HG02973 (cell line): ENCODE results near the gene GPR25.
A peak's percentile ranks its signal among the peaks of the same experiment; 100 is the strongest.

Source experiments
- ATAC-seq: cut with Tn5 transposase; IDR thresholded peaks from one replicate; pipeline ENCODE4 v1.9.1; 2021; ENCODE audit warnings: moderate library complexity; ENCODE audit not compliant: unreplicated experiment

Gene GPR25

DNA sequence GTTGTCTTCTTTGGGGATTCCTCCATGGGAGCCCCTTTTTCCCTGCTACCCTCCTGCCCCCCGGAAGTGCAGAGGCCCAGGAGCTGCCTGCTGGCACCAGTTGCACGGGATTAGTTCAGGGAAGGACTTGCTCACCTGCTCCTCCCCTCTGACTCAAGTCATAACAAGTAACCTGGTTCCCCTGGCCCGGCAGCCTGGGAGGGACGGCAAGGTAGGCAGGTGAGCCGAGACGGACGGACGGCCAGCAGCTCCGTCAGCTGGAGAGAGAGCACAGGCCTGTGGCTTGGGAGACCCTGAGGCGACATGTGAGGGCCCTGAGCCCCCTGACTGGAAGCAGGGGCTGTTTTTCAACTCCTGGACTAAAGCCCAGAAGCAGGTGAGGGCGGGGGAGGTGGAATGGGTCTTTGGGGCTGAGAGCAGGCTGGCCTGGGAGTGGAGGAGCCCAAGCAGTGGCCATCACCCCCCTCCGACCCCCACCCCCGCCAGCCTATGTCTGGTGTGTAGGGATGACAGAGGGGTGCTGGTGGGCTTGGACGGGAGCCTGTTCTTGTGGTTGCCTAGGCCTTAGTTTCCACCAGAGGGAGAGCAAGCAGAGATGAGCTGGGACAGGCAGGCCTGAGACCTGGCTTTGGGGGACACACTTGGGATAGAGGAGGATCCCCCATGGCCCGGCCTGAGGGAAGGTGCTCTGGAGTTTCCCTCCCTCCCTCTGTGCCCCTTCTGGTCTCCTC is 22.1 kb downstream of the GPR25 start, which contains the start of gene INAVA:
Gene INAVA (plus strand): TSS at position 189 of the 731 bp plus-strand sequence. CDS start 3,501 bp downstream, outside the sequence.
- ATAC-seq: no peak

DNA sequence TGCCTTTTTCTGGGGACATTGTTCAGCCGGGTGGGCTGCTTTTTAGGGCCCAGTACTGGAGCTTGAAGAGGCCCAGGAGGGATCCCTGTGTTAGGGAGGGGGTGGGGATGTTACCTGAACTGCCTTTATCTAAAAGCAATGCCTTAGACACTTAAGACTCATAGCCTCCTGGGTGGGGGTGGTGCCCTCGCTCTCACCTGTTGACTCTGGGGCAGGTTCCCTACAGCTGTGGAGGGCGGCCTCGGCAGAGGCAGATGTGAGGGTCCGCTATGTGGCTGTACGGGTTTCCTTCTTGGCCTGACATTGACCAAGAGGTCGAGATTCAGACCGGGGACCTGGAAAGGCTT is 22.6 kb downstream of the GPR25 start:
- no peak for ATAC-seq

DNA sequence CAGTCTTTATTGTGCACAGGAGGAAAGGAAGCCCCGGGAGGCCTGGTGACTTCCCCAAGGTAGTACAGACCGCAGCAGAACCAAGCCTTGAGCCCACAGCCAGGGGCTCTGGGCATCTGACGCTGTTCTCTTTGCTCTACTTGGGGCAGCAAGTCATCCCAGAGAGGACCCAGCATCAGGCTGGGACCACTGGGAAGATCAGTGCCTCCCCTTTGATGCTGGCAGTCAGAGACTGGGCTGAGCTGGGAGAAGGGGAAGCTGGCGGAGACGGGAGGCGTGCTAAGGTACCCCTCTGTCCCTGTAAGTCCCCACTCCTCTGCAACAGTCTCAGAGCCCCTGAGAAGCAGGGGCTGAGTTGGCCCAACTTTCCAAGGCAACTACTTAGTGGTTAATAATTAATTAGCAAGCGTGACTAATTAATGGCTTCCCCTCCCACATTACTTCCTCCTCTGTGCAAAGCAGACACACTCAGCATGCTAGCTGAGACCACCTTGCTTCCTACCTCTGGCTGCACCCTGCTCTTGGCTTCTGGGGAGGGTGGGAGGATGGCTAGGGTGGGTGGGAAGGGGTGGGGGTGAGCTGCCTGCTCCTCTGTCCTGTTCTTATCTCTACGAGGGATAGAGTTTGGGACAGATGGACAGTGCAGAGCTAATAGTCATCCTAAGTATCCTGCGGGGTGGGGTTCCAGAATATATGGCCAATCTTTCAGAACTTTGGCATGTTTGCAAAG is 23.2 kb downstream of the GPR25 start:
- ATAC-seq: peak; percentile 34

DNA sequence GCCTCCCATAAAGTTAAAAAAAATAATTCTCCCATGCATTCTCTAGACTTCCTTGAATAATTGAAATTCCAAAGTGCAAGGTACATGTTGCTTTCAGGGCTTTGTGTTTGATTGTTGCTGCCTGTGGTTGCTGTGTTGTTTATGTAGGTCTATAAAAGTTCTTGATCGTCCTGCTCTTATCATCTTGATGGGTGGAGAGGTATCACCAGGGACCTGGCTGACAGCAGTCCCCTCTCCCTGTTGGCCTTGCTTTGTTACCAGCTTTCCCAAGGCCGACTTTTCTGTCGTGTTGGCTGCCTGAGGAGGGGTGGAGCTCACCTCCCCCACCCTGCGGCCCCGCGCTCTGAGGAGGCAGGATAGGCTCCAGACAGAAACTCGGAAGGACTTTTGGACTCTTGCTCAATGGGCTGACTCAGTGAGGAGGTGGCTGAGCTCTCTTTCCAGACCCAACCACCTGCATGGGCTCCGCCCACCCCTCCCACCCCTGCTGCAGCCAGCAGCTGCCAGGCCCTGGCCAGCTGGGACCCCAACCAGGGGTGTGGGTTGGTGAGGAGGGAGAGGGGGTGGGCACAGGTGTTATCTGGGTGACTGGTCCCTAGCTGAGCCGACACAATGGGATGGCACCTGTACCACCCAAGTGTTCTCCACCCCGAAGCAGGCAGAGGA is 23.9 kb downstream of the GPR25 start:
- ATAC-seq: no peak

DNA sequence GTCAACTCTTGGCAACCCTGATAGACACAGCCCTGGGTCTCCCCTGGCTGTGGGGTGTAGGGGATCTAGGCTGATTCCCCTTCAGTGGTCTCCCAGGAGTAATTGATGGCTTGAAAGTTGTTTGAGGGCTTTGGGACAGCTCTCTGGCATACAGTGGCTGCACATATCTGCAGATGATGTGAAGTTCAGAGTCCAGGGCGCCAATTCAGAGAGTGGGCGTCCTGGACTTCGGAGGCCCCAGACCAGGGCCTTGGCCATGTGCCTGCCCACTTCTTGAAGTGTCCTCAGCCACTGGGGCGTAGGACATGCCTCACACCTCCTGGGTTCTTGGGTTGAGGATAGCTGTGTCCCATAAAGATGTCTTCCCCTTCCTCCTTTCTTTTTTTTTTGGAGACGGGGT is 24.5 kb downstream of the GPR25 start:
- no peak for ATAC-seq

DNA sequence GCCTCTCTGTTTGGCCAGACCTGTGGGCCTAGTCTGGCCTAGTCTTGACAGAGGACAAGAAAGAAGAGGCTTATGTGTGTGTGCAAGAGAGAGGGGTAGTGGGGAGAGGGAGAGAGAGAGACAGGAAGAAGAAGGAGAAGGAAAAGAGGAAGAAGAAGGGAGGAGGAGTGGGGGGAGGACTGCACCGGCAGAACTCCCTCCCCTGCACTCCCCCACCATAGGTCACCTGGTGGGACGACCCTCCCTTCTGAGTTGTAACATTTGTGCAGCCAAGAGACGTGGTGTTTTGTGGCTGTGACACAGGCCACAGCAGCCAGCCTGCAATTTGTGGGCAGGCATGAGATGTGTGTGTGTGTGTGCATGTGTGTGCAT is 26.2 kb downstream of the GPR25 start:
- no peak for ATAC-seq

DNA sequence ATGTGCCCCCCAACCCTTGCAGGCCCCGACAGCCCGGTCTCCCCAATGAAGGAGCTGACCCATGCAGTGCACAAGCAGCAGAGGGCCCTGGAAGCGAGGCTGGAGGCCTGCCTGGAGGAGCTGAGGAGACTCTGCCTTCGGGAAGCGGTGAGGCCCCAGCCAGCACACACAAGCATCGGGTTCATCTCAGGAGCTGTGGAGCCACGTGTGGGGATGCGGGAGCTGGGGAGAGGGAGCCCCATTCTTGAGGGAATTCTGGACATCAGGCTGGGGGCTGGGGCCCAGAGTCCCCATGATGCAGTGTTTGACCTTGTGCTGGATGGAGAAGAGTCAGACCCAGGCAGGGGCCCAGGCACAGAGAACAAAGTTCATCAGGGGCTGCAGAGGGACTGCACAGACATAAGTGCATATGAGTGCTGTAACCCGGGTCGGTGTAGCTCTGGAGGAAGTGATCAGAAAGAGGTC is 26.7 kb downstream of the GPR25 start:
- no peak for ATAC-seq

DNA sequence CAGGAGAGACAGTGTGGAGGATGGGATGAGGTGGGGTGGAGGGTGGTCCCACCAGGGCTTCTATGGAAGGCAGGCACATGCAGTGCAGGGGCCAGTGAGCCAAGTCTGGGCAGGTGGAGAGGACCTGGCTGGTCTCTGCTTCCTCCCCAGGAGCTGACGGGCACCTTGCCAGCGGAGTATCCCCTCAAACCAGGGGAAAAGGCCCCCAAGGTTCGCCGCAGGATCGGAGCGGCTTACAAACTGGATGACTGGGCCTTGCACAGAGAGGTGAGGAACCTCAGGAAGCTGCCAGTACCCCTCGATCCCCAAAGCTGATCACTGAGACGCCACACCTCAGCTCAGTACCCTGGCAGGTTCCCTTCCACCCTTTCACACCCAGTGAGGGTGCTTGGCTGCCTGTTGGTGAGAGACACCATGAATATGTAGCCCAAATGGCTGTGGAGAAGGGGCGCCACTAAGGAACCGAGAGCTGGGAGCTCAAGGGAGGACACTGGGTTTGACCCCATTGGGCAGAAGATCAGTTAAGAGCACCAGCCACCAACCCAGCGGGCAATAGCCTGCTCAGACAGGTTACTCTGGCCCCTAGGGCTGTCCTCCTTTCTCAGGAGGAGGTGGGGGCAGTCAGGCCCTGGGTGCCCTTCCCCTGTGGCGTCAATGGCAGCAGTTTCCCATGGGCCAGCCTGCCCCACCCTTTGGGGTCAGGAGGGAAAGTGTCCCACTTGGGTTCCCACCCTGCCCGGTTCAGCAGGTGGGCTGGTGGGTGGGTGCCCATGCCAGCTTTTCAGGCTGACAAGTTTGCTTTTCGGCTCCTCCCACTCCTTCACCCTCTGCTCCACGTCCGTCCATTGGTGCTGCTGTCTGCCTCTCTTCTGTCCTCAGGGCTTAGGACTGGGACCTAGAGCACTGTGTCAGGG is 27.4 kb downstream of the GPR25 start:
- ATAC-seq: no peak

DNA sequence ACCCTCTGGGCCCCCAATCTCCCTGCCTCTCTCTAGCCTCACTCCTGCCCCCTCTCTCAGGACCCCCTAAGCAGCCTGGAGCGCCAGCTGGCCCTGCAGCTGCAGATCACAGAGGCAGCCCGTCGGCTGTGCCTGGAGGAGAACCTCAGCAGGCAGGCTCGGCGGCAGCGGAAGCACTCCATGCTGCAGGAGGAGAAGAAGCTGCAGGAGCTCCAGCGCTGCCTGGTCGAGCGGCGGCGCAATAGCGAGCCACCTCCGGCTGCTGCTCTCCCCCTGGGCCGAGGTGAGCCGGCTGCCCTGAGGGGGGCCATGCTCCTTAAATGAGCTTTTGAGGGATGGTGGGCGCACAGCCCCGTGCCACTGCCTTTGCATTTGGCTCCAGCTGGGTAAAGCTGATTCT is 28.1 kb downstream of the GPR25 start:
- ATAC-seq: no peak

DNA sequence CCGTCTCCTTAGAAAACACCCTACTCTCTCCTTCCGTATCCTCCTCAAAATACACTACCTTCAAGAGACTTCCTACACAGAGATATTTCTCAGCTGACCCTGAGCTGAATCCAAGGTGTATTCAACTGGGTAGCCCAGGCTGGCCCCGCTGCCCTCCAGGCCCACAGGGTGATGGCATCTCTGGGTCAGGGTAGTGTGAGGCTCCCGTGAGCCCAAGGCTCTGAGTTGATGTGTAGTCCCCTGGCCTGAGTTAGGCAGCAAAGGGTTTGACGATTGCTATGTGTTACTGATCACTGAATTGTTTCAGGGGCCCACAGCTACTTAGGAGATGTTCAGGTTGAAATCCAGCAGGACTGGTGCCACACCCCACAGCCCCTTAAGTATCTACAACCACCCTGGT is 28.6 kb downstream of the GPR25 start:
- ATAC-seq: no peak

DNA sequence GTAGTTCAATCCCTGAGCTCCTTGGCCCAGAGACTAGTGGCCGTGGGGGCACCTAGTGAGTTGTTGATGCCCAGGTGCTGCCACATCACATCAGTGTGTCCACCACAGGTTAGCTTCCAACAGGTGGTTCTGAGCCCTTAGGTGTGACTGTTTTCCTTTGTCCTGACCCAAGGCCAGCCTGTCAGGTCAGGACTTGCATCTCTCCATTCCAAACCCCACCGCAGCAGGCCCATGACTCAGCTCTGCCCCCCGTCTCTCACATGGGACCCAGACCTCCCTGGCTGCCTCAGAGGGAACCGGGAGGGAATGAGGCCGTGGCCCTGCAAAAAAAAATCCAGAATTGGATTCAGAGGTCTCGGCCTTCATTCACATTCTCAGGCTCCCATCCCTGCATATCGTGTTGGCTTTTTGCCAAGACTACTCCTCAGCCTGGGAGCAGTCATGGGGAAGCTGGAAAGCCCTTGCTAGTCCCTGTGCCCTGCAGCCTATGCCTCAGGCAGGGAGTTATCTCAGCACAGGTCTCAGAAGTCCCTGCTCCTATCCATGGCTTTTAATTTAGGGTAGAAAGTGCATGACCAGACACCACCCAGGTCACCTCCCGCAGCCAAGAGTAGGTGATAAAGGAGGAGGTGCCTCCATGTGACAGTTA is 29.1 kb downstream of the GPR25 start:
- ATAC-seq: no peak

DNA sequence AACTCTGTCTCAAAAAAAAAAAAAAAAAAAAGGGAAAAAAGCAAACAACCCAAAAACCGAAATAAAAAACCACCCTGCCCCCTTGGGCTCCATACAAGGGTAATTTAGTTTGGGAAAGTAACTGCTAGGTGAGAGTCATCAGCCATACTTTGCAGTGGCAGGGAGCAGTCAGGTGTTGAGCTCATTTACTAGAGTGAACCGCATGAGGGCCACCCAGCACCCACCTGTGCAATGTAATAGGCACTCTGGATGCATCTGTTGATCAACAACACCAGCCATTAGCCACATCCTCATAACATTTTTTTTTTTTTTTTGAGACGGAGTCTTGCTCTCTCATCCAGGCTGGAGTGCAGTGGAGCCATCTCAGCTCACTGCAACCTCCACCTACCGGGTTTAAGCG is 31.0 kb downstream of the GPR25 start:
- no peak for ATAC-seq

DNA sequence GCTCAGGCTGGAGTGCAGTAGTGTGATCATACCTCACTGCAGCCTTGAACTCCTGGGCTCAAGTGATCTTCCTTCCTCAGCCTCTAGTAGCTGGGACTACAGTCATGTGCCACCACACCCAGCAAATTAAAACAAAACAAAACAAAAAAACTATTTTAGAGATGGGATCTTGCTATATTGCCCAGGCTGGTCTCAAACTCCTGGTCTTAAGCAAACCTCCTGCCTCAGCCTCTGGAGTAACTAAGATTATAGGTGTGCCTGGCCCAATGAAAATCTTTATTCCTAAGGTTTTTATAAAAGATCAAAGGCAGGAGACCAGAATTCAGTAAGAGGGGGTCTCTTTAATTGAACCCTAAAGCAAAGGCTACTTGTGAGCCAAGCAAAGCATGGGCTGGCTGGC is 32.0 kb downstream of the GPR25 start:
- no peak for ATAC-seq

DNA sequence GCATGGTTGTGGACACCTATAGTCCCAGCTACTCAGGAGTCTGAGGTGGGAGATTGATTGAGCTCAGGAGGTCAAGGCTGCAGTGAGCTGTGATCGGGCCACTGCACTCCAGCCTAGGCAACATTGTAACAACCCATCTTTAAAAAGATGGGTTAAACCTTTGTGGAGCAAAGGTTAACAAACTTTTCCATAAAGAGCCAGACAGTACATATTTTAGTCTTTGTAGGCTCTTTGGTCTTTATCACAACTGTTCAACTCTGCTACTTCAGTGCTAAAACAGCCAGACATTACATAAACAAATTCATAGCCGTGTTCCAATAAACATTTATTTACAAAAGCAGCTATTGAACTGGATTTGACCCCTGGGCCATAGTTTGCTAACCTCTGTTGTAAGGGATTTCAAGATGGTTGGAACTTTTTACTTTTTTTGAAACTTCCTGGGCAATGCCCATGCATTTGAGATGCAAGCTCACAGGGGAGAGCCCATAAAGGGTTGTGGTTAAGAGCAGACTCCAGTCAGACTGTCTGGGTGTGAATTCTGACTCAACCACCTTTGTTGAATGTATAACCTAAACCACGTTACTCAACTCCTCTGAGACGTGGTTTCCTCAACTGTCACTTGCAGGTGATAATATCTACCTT is 32.8 kb downstream of the GPR25 start:
- ATAC-seq: peak; percentile 45

DNA sequence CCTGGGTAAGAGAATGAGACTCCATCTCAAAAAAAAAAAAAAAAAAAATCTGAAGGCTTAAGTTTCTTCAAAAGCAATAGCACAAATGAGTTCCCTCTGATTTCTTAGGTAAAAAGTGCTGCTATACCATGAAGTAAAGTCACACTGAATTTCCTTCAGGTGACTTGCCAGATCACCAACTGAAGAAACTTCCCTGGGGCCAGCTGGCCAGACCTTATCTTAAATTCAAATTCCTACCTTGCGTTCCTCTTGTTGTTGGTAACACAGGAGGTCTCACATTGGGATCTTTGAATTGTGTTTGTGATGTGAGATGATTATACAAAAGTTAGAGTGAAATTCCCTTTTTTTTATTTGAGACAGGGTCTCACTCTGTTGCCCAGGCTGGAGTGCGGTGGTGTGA is 33.7 kb downstream of the GPR25 start:
- ATAC-seq: no peak

DNA sequence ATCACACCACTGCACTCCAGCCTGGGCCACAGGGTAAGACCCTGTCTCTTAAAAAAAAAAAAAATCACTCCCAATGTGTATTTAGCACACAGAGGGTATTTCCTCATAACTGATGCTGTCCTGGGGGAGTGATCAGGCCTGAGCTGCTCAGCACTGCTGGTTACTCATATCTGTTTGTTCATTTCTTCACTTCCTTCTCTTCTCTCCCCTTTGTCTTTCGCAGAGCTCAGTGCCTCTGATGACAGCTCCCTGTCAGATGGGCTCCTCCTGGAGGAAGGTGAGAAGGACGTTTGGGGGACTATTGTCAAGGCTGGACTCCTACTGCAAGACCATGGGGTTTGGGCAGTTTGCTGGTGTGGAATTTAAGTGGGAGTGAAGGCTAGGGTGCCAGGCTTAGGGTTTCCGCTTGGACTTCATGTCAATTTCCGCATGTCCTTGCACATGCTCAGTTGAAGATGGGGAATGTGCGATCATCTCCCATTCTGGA is 34.9 kb downstream of the GPR25 start:
- ATAC-seq: peak; percentile 60

DNA sequence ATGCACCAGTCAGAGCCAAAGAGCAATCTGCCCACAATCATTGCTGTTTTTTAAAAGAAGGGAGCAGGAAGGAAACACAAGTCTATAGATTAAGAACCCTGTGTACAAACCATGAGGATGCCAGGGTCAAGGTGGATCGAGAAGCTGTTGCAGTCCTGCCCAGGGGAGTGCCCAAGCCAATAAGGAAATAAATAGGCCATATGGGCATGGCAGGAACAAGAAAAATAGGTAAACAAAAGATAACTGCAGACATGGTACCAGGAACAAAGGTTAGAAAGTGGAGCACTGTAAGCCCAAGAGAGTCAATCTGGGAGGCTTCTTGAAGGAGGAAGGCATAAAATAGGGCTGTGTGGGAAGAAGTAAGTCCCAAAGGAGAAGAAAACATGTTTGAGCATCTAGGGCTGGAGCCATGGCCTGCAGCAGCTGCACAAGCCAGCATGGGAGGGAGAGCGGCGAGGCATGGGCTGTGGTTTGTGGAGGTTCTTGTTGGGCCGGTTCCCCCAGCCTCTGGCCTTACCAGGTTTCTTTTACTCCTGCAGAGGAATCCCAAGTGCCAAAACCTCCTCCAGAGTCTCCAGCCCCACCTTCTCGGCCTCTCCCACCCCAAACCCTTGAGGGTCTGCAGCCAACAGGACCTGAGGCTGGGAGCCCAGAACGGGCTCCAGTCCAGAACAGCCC is 35.5 kb downstream of the GPR25 start:
- ATAC-seq: no peak

DNA sequence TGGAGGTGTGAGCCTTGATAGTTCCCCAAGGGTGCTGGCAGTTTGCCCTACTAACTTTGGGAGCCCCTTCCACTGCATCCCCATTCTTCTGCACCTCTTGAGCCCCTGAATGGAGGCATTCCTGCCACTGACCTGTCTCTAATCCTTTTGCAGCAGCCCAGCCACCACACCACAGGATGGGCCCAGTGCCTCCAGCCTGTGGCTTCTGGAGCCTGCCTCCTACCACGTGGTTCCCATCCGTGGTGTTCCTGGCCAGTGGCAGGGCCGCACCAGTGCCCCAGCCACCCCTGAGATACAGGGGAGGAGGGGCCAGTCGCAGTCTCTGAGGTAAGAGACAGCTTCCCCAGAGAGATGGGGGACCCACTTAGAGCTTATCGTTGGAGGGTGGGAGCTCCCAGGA is 36.3 kb downstream of the GPR25 start:
- no peak for ATAC-seq

DNA sequence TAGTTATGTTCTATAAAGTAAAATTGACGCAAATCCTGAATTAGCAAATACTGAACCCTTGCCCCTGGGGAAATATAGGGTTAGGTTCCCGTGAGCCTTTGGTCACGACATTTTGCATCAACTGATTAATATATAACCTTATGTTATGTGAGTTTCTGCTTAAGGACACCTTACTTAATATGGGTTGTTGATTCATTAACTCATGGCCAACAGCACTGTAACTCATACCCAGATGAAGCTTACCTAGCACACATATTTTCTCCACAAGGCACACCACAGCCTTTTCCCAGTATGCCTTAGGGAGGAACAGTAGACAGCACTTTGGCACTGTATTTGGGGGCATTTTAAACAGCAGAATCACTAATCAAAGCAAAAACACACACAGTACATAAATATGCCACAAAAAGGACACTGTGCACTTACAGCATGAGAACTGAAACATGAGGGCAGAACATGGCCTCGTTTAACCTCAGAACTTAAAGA is 37.0 kb downstream of the GPR25 start:
- no peak for ATAC-seq
